SU-DHL-6 (cell line): ENCODE data around the gene NOC2L.

ENCODE experiments used
- H2AFZ ChIP-seq: fragments of 200-600 bp; sonication (generic); 2 replicates; pipeline ENCODE4 v1.6.1; 2014; ENCODE audit warnings: low read depth, mild to moderate bottlenecking, moderate library complexity, mixed read lengths, antibody characterized with exemption, low read length; ENCODE audit not compliant: severe bottlenecking
- H3F3A ChIP-seq: fragments of 200-600 bp; shearing (Covaris generic); 2 replicates; pipeline ENCODE4 v1.6.0; 2016; ENCODE audit warnings: antibody characterized with exemption, mild to moderate bottlenecking; ENCODE audit not compliant: insufficient read depth
- H3K27ac ChIP-seq: fragments of 200-600 bp; sonication (generic); 2 replicates; pipeline ENCODE4 v1.5.1; 2016; ENCODE audit warnings: low read depth, mild to moderate bottlenecking, low read length, moderate library complexity, mixed read lengths
- H3K27me3 ChIP-seq: fragments of 200-600 bp; sonication (generic), shearing (Covaris generic); 2 replicates; pipeline ENCODE4 v1.6.0; 2014; ENCODE audit warnings: mild to moderate bottlenecking, low read length
- H3K36me3 ChIP-seq: fragments of 200-600 bp; sonication (generic); 2 replicates; pipeline ENCODE4 v1.6.1; 2014; ENCODE audit warnings: mild to moderate bottlenecking, low read length, mixed read lengths
- H3K4me2 ChIP-seq: fragments of 300-600, 200-600 bp; shearing (Covaris generic), sonication (generic); 2 replicates; pipeline ENCODE4 v1.6.0; 2014; ENCODE audit warnings: low read length, low read depth, mild to moderate bottlenecking; ENCODE audit not compliant: poor library complexity, severe bottlenecking
- H3K4me3 ChIP-seq: fragments of 200-600 bp; sonication (generic); 2 replicates; pipeline ENCODE4 v1.5.1; 2014; ENCODE audit warnings: antibody characterized with exemption, low read length, mild to moderate bottlenecking, mixed read lengths; ENCODE audit not compliant: insufficient read depth, poor library complexity, severe bottlenecking
- H3K79me2 ChIP-seq: fragments of 200-600 bp; sonication (generic); 2 replicates; pipeline ENCODE4 v1.6.1; 2014; ENCODE audit warnings: mild to moderate bottlenecking, low read length, moderate library complexity; ENCODE audit not compliant: insufficient read depth
- H3K9ac ChIP-seq: fragments of 200-600 bp; sonication (generic); 2 replicates; pipeline ENCODE4 v1.7.0; 2014; ENCODE audit warnings: mild to moderate bottlenecking, low read length
- H3K9me2 ChIP-seq: fragments of 200-600 bp; sonication (generic); replicated peaks from 2 replicates; pipeline ENCODE4 v1.6.1; 2014; ENCODE audit warnings: low read length; ENCODE audit not compliant: insufficient read depth
- H3K9me3 ChIP-seq: fragments of 200-600 bp; sonication (generic); 2 replicates; pipeline ENCODE4 v1.6.1; 2014; ENCODE audit warnings: low read length, mixed read lengths; ENCODE audit not compliant: insufficient read depth
- H4K20me1 ChIP-seq: fragments of 200-600 bp; sonication (generic); 2 replicates; pipeline ENCODE4 v1.6.1; 2014; ENCODE audit warnings: low read depth, mild to moderate bottlenecking, antibody characterized with exemption, low read length, moderate library complexity, mixed read lengths
- CTCF ChIP-seq: fragments of 200-600 bp; sonication (generic); IDR thresholded peaks from one replicate; pipeline ENCODE4 v1.5.1; 2017; ENCODE audit warnings: antibody characterized with exemption, mild to moderate bottlenecking, low read length, moderate library complexity; ENCODE audit not compliant: insufficient read depth, poor library complexity, severe bottlenecking
- EZH2phosphoT487 ChIP-seq: fragments of 200-600 bp; sonication (generic), shearing (Covaris generic); conservative IDR thresholded peaks from 2 replicates; pipeline ENCODE4 v1.6.1; 2018; ENCODE audit warnings: mild to moderate bottlenecking, antibody characterized with exemption, low read length, moderate library complexity, mixed read lengths

NOC2L gene

DNA sequence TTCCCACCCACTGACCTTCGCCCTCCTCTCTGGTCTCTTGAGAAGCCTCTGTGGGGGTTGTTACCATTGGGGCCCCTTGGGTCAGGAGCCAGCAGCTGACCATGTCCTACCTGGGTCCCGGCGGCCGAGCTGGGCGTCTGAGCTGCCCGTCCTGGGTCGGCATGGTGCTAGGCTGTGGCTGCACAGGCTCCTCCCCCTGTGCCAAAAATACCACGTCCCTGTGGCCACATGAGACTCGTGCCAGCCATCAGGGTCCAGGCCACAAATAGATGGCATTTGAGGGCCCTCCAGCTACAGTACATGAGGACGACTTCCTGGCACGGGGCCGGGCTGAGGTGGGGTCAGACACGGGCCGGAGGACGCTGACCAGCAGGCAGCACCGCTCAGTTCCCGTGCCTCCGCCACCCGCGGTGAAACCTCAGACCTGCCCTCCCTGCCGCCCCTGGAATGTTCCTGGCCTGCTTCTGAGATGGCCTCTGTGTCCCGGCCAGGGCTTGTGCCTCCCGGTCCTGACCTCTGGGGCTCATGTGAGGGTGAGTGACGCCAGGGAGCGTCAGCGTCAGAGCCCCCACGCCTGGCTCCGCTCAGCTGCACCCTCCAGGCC, 23.0 kb upstream of the NOC2L start, which contains the start of gene PERM1:
TSS of gene PERM1 (minus strand) at position 139 of the 604 bp plus-strand sequence. CDS start 1,064 bp downstream, outside the sequence.
- Histone ChIP-seq H3K9me3 (no peaks in the 10 kb centered on the region), H3F3A (no peaks in the 10 kb centered on the region), H3K36me3 (no peaks in the 10 kb centered on the region), H2AFZ (no peak within 1 kb of the TSS), H3K27ac (no peak within 1 kb of the TSS), H3K27me3 (no peaks in the 10 kb centered on the region), H3K79me2 (no peaks in the 10 kb centered on the region), H3K9ac (no peak within 1 kb of the TSS), H3K4me2 (no peak within 1 kb of the TSS), H3K4me3 (no peak within 1 kb of the TSS), H4K20me1 (no peaks in the 10 kb centered on the region), H3K9me2 (no peaks in the 10 kb centered on the region)
- TF ChIP-seq EZH2phosphoT487 = no peak
- TF ChIP-seq CTCF = no peak

DNA sequence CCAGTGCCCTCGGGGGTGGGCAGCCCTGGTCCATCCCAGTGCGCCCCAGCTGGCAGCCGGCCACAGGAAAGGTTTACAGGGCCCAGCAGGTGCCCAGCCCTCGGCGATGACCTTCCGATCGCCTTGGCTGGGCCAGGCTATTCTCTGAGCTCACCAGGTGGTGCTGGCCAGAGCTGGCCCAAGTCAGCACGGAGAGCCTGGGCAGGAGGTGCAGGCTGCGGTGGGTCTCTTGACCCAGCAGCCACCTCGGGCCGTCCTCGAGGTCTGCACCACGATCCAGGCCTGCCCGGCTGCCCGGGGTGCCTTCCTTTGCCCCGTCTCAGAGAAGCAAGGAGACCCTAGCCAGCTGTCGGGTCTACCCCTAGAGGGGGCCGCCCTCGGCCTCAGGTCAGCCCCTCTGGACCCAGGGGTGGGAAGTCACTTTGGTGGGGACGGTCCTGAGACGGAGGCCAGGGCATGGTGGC, 22.5 kb upstream of the NOC2L start:
- H3K27ac ChIP-seq = no peak overlapping the region
- no peak overlapping the region for H2AFZ ChIP-seq
- H3K4me2 ChIP-seq = no peak overlapping the region
- no peaks in the 10 kb centered on the region for H3K79me2 ChIP-seq
- no peaks in the 10 kb centered on the region for H3K27me3 ChIP-seq
- no peaks in the 10 kb centered on the region for H3F3A ChIP-seq
- H3K9me3 ChIP-seq = no peaks in the 10 kb centered on the region
- H4K20me1 ChIP-seq = no peaks in the 10 kb centered on the region
- no peak overlapping the region for H3K4me3 ChIP-seq
- no peak for TF ChIP-seq CTCF
- TF ChIP-seq EZH2phosphoT487 = no peak
- H3K9me2 ChIP-seq = no peaks in the 10 kb centered on the region
- no peak overlapping the region for H3K9ac ChIP-seq
- no peaks in the 10 kb centered on the region for H3K36me3 ChIP-seq

GRCh38 chr1:980602-981395, 21.7 kb upstream of the NOC2L start:
- no peaks in the 10 kb centered on the region for H3K27me3 ChIP-seq
- no peaks in the 10 kb centered on the region for H3F3A ChIP-seq
- H3K27ac ChIP-seq = no peak overlapping the region
- TF ChIP-seq CTCF = no peak
- TF ChIP-seq EZH2phosphoT487 = no peak
- no peaks in the 10 kb centered on the region for H3K79me2 ChIP-seq
- H3K36me3 ChIP-seq = no peaks in the 10 kb centered on the region
- no peaks in the 10 kb centered on the region for H4K20me1 ChIP-seq
- H3K4me3 ChIP-seq = no peak overlapping the region
- no peak overlapping the region for H2AFZ ChIP-seq
- H3K9me3 ChIP-seq = no peaks in the 10 kb centered on the region
- H3K9me2 ChIP-seq = no peaks in the 10 kb centered on the region
- H3K9ac ChIP-seq = no peak overlapping the region
- no peak overlapping the region for H3K4me2 ChIP-seq
